Hepatocyte (in vitro differentiated cells): Measurements from ENCODE around the gene APBB2. TPM values are rescaled to one million over a fixed set of nuclear protein-coding genes. Genes with fewer than 3 reads are reported as not detected.
A peak's percentile ranks its signal among the peaks of the same experiment; 100 is the strongest.

Experiments used
- DNase-seq: peaks from one replicate; pipeline ENCODE4 v3.0.0-alpha.2; 2016; ENCODE audit warnings: low spot score
- H2AFZ ChIP-seq: fragments of 200-600 bp; sonication (generic); 2 replicates; pipeline ENCODE4 v1.6.0; 2016; ENCODE audit warnings: antibody characterized with exemption, mild to moderate bottlenecking
- H3K27ac ChIP-seq: fragments of 200-600 bp; sonication (generic); 2 replicates; pipeline ENCODE4 v1.5.1; 2016; ENCODE audit warnings: mild to moderate bottlenecking
- H3K27me3 ChIP-seq: fragments of 200-600 bp; sonication (generic); 2 replicates; pipeline ENCODE4 v1.6.1; 2016
- H3K36me3 ChIP-seq: fragments of 200-600 bp; sonication (generic); replicated peaks from 2 replicates; pipeline ENCODE4 v1.5.1; 2016; ENCODE audit warnings: low read depth; ENCODE audit not compliant: insufficient read depth
- H3K4me1 ChIP-seq: fragments of 200-600 bp; sonication (generic); 2 replicates; pipeline ENCODE4 v1.5.1; 2016; ENCODE audit warnings: mild to moderate bottlenecking, moderate library complexity; ENCODE audit not compliant: insufficient read depth
- H3K4me2 ChIP-seq: fragments of 200-600 bp; sonication (generic); 2 replicates; pipeline ENCODE4 v1.6.0; 2016
- H3K4me3 ChIP-seq: fragments of 200-600 bp; sonication (generic); 2 replicates; pipeline ENCODE4 v1.5.1; 2016; ENCODE audit warnings: mild to moderate bottlenecking
- H3K79me2 ChIP-seq: fragments of 200-600 bp; sonication (generic); 2 replicates; pipeline ENCODE4 v1.6.0; 2017; ENCODE audit warnings: mild to moderate bottlenecking
- H3K9me2 ChIP-seq: fragments of 200-600 bp; sonication (generic); replicated peaks from 2 replicates; pipeline ENCODE4 v1.6.0; 2017; ENCODE audit warnings: mild to moderate bottlenecking; ENCODE audit not compliant: insufficient read depth
- H3K9me3 ChIP-seq: fragments of 200-600 bp; sonication (generic); 2 replicates; pipeline ENCODE4 v1.5.1; 2016; ENCODE audit warnings: low read depth, mild to moderate bottlenecking
- H4K20me1 ChIP-seq: fragments of 200-600 bp; sonication (generic); 2 replicates; pipeline ENCODE4 v1.6.0; 2016; ENCODE audit warnings: mild to moderate bottlenecking; ENCODE audit not compliant: insufficient read depth, poor library complexity, severe bottlenecking
- CTCF ChIP-seq: fragments of 200-600 bp; sonication (generic); IDR thresholded peaks from 2 replicates; pipeline ENCODE4 v1.5.1; 2016; ENCODE audit warnings: antibody characterized with exemption, mild to moderate bottlenecking; ENCODE audit not compliant: poor library complexity
- EZH2 ChIP-seq: fragments of 200-600 bp; sonication (generic); IDR thresholded peaks from 2 replicates; pipeline ENCODE4 v1.6.1; 2016; ENCODE audit warnings: antibody characterized with exemption, mild to moderate bottlenecking, borderline replicate concordance
- EZH2phosphoT487 ChIP-seq: fragments of 200-600 bp; sonication (generic); IDR thresholded peaks from one replicate; pipeline ENCODE4 v1.6.1; 2018; ENCODE audit warnings: antibody characterized with exemption, mild to moderate bottlenecking, low read depth, moderate library complexity; ENCODE audit not compliant: unreplicated experiment, severe bottlenecking
- WGBS: methylation state at CpG from one replicate; pipeline ENCODE4 v1.1.6; 2016; ENCODE audit warnings: low lambda C conversion rate; ENCODE audit errors: missing lambda C conversion rate; 5-methylcytosine and 5-hydroxymethylcytosine counted together
- polyA plus RNA-seq: library from polyadenylated mRNA; unstranded; fragments of >200 nt; fragmentation: Nextera tagmentation; extraction: Ambion mirVana; gene quantifications from 2 replicates; pipeline ENCODE4 v1.2.1, GENCODE V29; 2016
- total RNA-seq: library from RNA; depleted of rRNA; stranded (reverse); fragments of >200 nt; gene quantifications from 2 replicates; pipeline ENCODE4 v1.2.3, GENCODE V29; 2014

Gene APBB2
- total and polyA plus RNA-seq, 2 experiments from 2014 or later: 23.4 to 47.5 TPM

GRCh38 chr4:41122309-41122708 is 92.0 kb downstream of the APBB2 start:
- Histone ChIP-seq H3K4me3 (no peak overlapping the region), H3K27ac (no peak overlapping the region)
- TF ChIP-seq EZH2phosphoT487 (no peak), CTCF (no peak), EZH2 (no peak)

GRCh38 chr4:41121906-41122305 is 92.4 kb downstream of the APBB2 start:
- Histone ChIP-seq H3K9me3 (no peaks in the 10 kb centered on the region), H3K27ac (no peak overlapping the region), H3K9me2 (no peaks in the 10 kb centered on the region), H3K4me1 (peaks cover 33% of the 10 kb centered on the region), H3K4me2 (no peak overlapping the region), H2AFZ (no peak overlapping the region), H4K20me1 (no peaks in the 10 kb centered on the region), H3K79me2 (peaks cover 51% of the 10 kb centered on the region), H3K4me3 (no peak overlapping the region), H3K27me3 (no peaks in the 10 kb centered on the region), H3K36me3 (no peaks in the 10 kb centered on the region)
- no peak for DNase-seq
- 98% methylated on average over 2 of the region's 2 CpGs for WGBS
- TF ChIP-seq EZH2 (no peak), CTCF (no peak), EZH2phosphoT487 (no peak)

More at GRCh38 chr4:41122309-41122708, 92.0 kb downstream of the APBB2 start:
- DNase-seq: no peak
- H3K79me2 ChIP-seq: peaks cover 55% of the 10 kb centered on the region
- no peak overlapping the region for H2AFZ ChIP-seq
- H4K20me1 ChIP-seq: no peaks in the 10 kb centered on the region
- H3K9me2 ChIP-seq: no peaks in the 10 kb centered on the region
- H3K36me3 ChIP-seq: no peaks in the 10 kb centered on the region
- H3K9me3 ChIP-seq: no peaks in the 10 kb centered on the region
- peaks cover 33% of the 10 kb centered on the region for H3K4me1 ChIP-seq
- no peak overlapping the region for H3K4me2 ChIP-seq
- no peaks in the 10 kb centered on the region for H3K27me3 ChIP-seq

- H2AFZ ChIP-seq: peak overlapping the region; percentile 1
- DNase-seq: peak; percentile 58
- H3K4me2 ChIP-seq: peak overlapping the region; percentile 66
- H3K36me3 ChIP-seq: no peaks in the 10 kb centered on the region
- H3K9me2 ChIP-seq: no peaks in the 10 kb centered on the region
- no peak for TF ChIP-seq CTCF
- TF ChIP-seq EZH2: no peak
- TF ChIP-seq EZH2phosphoT487: no peak
- no peaks in the 10 kb centered on the region for H4K20me1 ChIP-seq
- H3K27ac ChIP-seq: peak overlapping the region; percentile 25
- H3K79me2 ChIP-seq: peaks cover 39% of the 10 kb centered on the region
- no peaks in the 10 kb centered on the region for H3K27me3 ChIP-seq
- H3K9me3 ChIP-seq: no peaks in the 10 kb centered on the region
- peaks cover 32% of the 10 kb centered on the region for H3K4me1 ChIP-seq
- 55% methylated on average over 12 of the region's 12 CpGs for WGBS
- H3K4me3 ChIP-seq: no peak overlapping the region
Observed at GRCh38 chr4:41120297-41121217, 93.8 kb downstream of the APBB2 start.
